Epithelial cell of proximal tubule (primary cell): Measurements from ENCODE around the gene PTPN9. TPM values are rescaled to one million over a fixed set of nuclear protein-coding genes. Genes with fewer than 3 reads are reported as not detected.
"Not testable (repeated sequence)": the region's sequence is repeated elsewhere in the genome, so short reads cannot be mapped to it uniquely, and the experiment has no call there.

ENCODE experiments used
- DNase-seq: peaks from one replicate; pipeline ENCODE4 v3.0.0-alpha.2; 2011; ENCODE audit warnings: low read depth
- H3K4me3 ChIP-seq: 2 replicates; pipeline ENCODE4 v1.5.1; 2011; ENCODE audit warnings: low read depth, mild to moderate bottlenecking, low read length
- total RNA-seq: library from RNA; depleted of rRNA; stranded (reverse); fragments of >200 nt; gene quantifications from 2 replicates; pipeline ENCODE4 v1.2.3, GENCODE V29; 2015
- TF ChIP-seq, protein P1 (sequence below): conservative IDR thresholded peaks from 2 replicates; pipeline ENCODE4 v1.5.1; 2012; ENCODE audit warnings: low read depth, mild to moderate bottlenecking, low read length

The PTPN9 gene
- total RNA-seq, 1 donor from 2014 or later: 23.8 TPM

DNA sequence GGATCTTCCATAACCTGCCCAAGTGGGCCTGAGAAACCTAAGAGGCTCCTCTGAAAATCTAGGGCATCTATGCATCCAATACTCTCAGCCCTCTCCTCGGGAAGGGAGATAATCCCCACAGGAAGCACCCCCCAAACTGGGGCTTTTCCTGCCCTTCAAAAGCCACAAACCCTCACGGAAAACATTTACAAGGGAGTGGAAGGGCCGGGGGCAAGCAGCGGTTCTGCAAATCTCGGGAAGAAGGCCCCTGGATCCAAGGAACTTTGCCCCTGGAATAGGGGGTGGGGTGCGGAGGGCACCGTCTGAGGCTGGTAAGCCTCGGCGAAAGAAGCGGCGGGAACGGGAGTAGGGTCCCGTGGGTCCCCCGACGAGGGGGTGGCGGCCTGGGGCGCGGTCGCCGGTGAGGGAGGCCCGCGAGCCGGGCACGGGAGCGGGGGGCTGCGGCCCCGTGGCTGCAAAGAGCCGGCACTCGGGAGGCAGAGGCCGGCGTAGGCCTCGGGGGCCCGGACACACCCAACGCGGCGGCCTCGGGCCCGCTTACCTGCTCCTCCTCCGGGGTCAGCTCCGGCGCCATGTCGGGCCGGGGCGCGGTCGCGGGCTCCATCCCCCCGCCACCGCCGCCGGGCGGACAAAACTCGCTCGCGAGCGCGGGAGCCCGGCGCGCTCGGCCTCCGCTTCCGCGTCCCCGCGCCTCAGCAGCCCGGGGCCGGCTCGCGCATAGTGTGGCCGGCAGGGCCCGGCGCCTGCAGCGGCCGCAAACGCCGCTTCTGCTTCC is 755 bp downstream of the PTPN9 start:
- H3K4me3 ChIP-seq: peak overlapping the region; percentile 99
- TF ChIP-seq, protein P1, sequence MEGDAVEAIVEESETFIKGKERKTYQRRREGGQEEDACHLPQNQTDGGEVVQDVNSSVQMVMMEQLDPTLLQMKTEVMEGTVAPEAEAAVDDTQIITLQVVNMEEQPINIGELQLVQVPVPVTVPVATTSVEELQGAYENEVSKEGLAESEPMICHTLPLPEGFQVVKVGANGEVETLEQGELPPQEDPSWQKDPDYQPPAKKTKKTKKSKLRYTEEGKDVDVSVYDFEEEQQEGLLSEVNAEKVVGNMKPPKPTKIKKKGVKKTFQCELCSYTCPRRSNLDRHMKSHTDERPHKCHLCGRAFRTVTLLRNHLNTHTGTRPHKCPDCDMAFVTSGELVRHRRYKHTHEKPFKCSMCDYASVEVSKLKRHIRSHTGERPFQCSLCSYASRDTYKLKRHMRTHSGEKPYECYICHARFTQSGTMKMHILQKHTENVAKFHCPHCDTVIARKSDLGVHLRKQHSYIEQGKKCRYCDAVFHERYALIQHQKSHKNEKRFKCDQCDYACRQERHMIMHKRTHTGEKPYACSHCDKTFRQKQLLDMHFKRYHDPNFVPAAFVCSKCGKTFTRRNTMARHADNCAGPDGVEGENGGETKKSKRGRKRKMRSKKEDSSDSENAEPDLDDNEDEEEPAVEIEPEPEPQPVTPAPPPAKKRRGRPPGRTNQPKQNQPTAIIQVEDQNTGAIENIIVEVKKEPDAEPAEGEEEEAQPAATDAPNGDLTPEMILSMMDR: no peak
- no peak for DNase-seq

DNA sequence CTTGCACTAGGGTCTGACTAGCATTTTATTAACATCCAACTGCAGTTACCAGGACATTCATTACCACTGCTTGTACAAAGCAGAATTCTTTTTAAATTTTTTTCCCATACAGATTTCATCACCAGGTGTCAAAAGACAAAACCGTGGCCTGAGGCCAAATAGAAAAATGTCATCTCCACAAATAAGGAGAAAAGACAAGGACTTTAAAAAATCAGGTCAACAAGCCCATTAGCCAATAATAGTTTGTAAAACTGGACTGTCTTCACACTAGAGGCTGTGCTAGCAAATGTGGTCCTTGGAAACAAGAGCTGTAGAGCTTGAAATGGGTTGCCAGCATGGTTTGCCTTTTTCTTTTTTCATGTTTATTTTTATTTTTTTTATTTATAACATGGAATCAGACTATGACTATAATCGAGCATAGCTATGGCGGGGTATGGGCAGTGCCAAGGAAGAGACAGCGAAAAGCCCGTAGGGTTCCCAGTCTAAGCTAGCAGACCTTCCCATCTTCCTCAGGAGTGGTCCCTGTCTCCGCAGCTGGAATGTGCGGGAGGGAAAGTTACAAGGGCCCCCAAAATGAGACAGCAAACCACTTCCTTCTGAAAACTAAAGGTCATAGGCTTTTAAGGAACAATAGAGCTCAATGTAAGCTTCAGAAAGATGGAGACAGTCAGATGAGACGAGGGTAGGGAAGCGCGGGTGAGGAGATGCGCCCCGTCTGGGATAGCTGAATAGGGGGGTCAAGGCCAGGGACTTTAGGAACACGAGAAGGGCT is 1.5 kb downstream of the PTPN9 start:
- no peak for DNase-seq
- TF ChIP-seq, protein P1: no peak
- peak overlapping the region; percentile 99 for H3K4me3 ChIP-seq

DNA sequence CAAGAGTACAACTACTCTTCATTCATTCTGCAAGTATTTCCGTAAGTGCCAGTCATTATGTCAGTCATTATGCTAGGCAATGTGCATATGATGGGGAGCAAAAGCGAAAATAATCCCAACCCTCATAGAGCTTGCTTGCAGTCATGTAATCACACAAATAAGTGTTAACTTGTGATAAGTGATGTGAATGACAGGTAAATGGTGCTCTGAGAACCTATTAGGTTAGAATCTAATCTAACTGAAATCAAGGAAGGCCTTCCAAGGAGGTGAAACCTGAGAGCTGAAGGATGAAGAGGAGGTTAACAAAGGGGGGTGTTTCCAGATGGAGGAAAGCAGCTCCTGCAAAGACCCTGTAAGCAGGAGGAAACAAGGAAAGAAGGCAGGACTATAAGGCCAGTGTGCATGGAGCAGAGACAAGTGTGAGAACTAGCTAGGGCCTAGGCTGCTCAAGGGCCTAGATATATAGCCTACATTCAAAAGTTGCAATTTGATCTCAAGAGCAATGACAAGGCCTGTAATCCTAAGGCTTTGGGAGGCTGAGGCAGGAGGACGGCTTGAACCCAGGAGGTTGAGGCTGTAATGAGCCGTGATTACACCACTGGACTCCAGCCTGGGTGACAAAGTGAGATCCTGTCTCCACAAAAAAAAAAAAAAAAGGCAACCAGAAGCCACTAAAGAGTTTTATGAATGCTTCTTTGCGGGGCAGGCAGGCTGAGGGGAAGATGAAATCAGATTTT is 5.3 kb downstream of the PTPN9 start:
- TF ChIP-seq, protein P1: no peak
- DNase-seq: no peak
- H3K4me3 ChIP-seq: no peak overlapping the region

DNA sequence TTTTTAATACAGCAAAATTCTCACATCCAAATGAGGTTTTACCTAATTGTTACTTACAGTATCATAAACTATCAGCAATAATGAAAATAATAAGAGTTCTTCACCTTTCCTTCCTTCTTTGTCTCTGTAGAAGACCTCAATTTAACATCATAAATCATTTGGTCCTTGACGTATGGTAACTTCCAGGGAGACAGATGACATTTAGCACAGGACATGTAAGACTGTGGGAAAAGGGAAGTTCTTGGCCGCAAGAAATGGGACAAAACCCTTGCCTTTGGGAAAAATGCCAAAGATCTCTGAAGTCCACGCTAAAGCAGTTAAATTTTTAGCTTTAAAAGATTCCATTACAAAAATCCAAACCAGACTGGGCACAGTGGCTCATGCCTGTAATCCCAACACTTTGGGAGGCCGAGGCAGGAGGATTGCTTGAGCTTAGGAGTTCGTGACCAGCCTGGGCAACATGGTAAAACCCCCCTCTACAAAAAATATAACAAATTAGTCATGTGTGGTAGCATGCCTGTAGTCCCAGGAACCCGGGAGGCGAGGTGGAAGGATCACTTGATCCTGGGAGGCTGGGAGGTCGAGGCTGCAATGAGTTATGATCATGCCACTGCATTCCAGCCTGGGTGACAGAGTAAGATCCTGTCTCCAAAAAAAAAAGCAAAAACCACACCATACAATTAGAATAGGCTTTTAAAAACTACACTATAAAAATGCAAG is 8.8 kb downstream of the PTPN9 start:
- TF ChIP-seq, protein P1: no peak
- H3K4me3 ChIP-seq: no peak overlapping the region
- DNase-seq: no peak

DNA sequence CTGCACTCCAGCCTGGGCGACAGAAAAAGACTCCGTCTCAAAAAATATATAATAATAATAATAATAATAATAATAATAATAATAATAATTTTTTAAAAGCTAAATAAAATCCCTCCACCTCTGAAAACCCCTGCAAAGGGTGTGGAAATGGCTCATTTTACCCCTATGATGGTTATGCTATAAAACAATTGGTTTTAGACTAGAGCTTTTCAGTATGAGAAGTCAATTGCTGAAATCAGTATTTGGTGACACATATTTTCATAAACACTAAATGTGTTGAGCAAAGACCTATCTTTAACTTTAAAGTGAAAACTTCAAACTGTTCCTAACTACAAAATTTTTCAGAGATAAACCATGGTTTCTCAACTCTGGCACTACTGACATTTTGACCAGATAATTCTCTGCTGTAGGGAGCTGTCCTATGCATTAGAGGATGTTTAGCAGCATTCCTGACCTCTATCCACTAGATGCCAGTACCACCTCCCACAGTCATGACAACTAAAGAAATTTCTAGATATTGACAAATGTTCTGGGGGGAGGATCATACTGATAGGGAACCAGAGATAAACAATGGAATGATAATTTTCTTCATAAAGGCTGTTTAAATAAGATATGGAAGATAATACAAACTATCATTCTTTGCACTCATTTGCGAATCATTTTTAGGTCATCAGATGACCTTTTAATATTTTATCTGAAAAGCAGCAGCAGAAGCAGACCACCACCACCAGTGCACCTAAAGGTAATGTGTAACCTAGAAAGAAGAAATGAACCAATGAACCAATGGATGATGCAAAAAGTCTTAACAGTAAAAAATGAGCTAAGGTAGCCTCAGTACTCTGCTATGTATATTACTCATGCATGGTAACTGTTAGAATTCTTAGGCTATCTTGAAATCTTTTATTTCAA is 13.8 kb downstream of the PTPN9 start:
- no peak overlapping the region for H3K4me3 ChIP-seq
- TF ChIP-seq, protein P1: no peak
- DNase-seq: no peak

DNA sequence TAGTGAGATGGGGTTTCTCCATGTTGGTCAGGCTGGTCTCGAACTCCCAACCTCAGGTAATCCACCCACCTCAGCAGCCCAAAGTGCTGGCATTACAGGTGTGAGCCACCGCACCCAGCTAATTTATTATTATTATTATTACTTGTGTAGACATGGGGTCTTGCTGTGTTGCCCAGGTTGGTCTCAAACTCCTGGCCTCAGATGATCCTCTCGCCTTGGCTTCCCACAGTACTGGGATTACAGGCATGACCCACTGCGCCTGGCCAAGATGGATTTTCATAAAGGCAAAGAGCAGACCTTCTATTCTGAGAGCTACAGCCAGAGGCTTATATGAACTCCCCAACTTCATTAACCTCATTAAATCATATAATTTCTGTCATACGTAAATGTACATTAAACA is 17.2 kb downstream of the PTPN9 start:
- no peak overlapping the region for H3K4me3 ChIP-seq
- TF ChIP-seq, protein P1: no peak
- DNase-seq: no peak

DNA sequence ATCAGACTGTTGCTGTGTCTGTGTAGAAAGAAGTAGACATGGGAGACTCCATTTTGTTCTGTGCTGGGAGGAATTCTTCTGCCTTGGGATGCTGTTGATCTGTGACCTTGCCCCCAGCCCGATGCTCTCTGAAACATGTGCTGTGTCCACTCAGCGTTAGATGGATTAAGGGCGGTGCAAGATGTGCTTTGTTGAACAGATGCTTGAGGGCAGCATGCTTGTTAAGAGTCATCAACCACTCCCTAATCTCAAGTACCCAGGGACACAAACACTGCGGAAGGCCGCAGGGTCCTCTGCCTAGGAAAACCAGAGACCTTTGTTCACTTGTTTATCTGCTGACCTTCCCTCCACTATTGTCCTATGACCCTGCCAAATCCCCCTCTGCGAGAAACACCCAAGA is 19.8 kb downstream of the PTPN9 start:
- not testable (repeated sequence) for DNase-seq, H3K4me3 ChIP-seq

DNA sequence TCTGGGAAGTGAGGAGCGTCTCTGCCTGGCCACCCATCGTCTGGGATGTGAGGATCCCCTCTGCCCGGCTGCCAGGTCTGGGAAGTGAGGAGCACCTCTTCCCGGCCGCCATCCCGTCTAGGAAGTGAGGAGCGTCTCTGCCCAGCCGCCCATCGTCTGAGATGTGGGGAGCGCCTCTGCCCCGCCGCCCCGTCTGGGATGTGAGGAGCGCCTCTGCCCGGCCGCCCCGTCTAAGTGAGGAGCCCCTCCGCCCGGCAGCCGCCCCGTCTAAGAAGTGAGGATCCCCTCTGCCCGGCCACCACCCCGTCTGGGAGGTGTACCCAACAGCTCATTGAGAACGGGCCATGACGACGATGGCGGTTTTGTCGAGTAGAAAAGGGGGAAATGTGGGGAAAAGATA is 20.2 kb downstream of the PTPN9 start:
- not testable (repeated sequence) for H3K4me3 ChIP-seq, DNase-seq
